Skeletal muscle satellite cell (primary cell): ENCODE measurements around the gene BSG.
"Not testable (repeated sequence)": the region's sequence is repeated elsewhere in the genome, so short reads cannot be mapped to it uniquely, and the experiment has no call there.

Source experiments
- H3K27me3 ChIP-seq: 2 replicates; pipeline ENCODE4 v1.7.0; 2013; ENCODE audit warnings: low read length; ENCODE audit not compliant: control insufficient read depth, insufficient read depth
- H3K36me3 ChIP-seq: 2 replicates; pipeline ENCODE4 v1.7.0; 2013; ENCODE audit warnings: mild to moderate bottlenecking, control low read depth, low read length; ENCODE audit not compliant: insufficient read depth
- H3K4me1 ChIP-seq: 2 replicates; pipeline ENCODE4 v1.7.0; 2013; ENCODE audit warnings: low read length; ENCODE audit not compliant: control insufficient read depth, insufficient read depth
- H3K4me2 ChIP-seq: 2 replicates; pipeline ENCODE4 v1.7.0; 2013; ENCODE audit warnings: mild to moderate bottlenecking, low read length
- H3K4me3 ChIP-seq: 2 replicates; pipeline ENCODE4 v1.7.0; 2013; ENCODE audit warnings: low read length
- H3K9ac ChIP-seq: 2 replicates; pipeline ENCODE4 v1.7.0; 2013; ENCODE audit warnings: mild to moderate bottlenecking, low read depth, low read length, moderate library complexity
- H3K9me3 ChIP-seq: replicated peaks from 2 replicates; pipeline ENCODE4 v1.7.0; 2013; ENCODE audit warnings: mild to moderate bottlenecking, control low read depth, low read length

BSG gene

DNA sequence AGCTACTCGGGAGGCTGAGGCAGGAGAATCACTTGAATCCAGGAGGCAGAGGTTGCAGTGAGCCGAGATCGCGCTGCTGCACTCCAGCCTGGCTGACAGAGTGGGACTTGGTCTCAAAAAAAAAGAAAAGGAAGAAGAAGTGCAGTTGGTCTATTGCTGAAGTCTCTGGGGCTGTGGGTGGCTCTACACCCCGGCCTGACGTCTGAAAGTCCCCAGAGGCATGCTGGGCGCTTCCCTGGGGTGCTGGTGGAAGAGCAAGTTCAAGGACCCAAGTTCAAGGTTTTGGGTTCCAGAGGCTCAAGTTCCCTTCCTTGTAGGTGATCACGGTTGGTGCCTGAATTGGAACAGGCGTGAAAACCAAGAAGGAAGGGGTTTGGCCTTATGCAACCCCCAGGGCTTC is 21.1 kb downstream of the BSG start:
- Histone ChIP-seq H3K4me3 (no peak overlapping the region), H3K36me3 (no peaks in the 10 kb centered on the region), H3K9ac (no peak overlapping the region), H3K27me3 (peaks cover 55% of the 10 kb centered on the region), H3K9me3 (no peaks in the 10 kb centered on the region), H3K4me2 (no peak overlapping the region), H3K4me1 (peaks cover 13% of the 10 kb centered on the region)

DNA sequence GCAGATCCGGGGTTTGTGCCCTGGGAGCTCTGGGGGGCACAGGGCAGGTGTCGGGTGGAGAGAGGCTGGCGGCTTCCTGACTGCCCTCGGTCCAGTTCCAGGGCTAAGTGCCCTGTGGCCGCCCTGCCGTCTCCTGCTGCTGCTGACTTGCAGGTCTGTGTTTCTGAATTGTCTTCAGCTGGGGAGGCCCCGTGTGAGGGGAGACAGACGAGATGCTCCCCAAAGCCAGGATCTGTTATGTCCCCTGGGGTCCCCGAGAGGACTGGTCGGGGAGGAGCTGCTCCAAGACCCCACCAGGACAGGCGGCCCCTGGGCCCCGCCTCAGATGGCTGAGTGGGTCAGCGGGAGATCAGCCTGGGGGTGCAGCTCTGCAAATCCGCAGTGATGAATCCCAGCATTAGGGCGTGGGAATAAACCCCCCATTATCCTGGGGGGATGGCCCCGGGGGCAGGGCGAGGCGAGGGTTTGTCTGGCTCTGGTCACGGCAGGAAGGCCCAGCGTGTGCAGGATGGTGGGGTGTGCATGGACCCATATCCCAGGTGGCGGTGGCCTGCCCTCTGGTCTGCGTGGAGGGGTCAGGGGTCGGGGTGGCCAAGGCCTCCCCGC is 22.0 kb downstream of the BSG start:
- no peak overlapping the region for H3K9ac ChIP-seq

DNA sequence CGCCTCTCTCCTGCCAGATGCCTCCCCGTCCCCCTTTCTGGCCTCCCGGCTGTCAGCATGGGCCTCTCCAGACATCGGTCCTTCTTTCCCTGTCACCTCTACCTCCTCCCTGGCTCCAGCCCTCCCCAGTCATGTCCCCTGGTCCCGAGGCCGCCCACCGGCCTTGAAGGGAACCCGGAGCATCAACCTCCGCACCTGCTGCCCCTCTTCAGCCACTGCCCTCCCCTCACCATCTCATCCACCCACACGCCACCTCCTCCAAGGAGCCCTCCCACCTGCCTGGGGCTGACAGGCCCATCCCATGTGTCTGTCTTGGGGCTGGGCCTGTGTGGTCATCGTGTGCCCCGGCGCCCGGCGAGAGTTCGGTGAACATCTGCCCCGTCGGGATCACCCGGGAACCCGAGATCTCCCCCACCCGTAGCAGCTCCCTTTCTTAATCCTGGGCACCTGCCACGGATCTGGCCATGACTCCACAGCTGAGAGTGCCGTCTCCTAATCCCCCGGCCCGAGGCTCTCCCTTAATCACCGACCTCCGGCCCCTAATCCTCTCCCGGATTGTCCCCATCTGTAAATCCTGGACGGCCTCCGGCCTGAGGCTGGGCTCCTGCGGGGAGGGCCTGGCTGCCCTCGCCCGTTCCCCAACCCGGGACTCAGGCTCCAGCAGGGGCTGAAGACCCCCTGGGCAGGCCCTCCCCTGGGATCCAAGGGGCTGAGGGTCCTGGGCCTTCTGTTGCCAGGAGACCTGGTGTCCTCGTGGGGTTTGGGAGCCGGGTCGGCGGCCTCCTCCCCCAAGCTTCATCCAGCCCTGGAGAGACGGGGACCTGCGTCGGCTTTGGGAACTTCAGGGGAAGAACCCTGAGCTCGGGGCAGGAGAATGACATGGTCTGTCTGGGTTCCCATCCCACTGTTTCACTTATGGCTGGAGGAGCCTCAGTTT is 23.2 kb downstream of the BSG start:
- H3K4me1 ChIP-seq, result peaks cover 2% of the 10 kb centered on the region
- no peak overlapping the region for H3K9ac ChIP-seq
- no peak overlapping the region for H3K4me2 ChIP-seq
- no peak overlapping the region for H3K4me3 ChIP-seq
- peaks cover 51% of the 10 kb centered on the region for H3K27me3 ChIP-seq
- no peaks in the 10 kb centered on the region for H3K36me3 ChIP-seq
- no peaks in the 10 kb centered on the region for H3K9me3 ChIP-seq

More for the DNA sequence above, 22.0 kb downstream of the BSG start:
- Histone ChIP-seq H3K36me3 (no peaks in the 10 kb centered on the region), H3K27me3 (peaks cover 51% of the 10 kb centered on the region), H3K9me3 (no peaks in the 10 kb centered on the region), H3K4me1 (peaks cover 8% of the 10 kb centered on the region), H3K4me2 (no peak overlapping the region), H3K4me3 (no peak overlapping the region)

DNA sequence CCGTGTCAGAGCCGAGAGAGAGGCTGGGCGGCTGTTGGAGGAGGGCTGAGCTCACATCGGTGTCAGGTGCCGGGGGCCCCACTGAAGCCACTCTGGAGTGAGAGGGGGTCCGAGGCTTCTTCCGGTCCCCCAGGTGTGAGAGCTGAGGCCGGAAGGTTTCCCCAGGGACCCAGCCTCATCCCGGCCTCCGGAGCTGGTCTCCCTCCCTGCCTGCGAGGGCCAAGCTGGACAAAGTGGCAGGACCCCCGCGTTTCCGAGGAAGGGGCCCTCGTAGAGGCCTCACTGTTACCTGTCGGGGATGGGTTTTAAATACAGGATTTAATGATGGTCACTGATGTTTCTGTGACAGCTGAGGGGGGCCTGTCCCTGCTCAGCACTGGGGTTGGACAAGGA is 23.9 kb downstream of the BSG start:
- H3K9ac ChIP-seq, result no peak overlapping the region
- no peaks in the 10 kb centered on the region for H3K4me1 ChIP-seq
- H3K4me3 ChIP-seq, result no peak overlapping the region
- no peaks in the 10 kb centered on the region for H3K36me3 ChIP-seq
- H3K9me3 ChIP-seq, result no peaks in the 10 kb centered on the region
- no peak overlapping the region for H3K4me2 ChIP-seq
- peaks cover 48% of the 10 kb centered on the region for H3K27me3 ChIP-seq

DNA sequence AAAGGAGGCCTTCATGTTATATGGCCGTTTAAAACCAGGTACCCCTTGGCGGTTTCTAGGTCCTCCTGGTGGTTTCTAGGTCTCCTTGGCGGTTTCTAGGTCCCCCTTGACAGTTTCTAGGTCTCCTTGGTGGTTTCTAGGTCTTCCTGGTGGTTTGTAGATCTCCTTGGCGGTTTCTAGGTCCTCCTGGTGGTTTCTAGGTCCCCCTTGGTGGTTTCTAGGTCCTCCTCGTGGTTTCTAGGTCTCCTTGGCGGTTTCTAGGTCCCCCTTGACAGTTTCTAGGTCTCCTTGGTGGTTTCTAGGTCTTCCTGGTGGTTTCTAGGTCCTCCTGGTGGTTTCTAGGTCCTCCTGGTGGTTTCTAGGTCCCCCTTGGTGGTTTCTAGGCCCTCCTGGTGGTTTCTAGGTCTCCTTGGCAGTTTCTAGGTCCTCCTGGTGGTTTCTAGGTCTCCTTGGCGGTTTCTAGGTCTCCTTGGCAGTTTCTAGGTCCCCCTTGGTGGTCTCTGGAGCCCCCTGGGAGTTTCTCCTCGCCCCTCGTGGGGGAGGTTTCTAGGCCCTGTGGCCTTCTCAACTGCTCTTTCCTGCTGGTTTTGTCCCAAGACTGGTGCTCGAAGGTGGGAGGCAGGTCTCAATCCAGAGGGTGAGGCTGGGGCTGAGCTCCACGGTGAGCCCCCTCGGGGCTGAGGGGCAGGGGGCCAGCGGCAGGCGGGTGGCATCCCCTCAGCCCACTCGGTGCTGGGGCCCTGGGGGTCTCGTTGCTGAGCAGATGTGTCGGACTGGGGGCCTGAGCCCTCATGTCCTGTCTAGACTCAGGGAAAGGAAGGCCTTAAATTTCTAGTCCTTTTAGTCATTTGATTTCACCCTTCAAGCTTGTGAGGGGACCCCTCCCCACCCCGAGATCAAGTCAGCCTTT is 25.3 kb downstream of the BSG start:
- H3K4me2 ChIP-seq, result no peak overlapping the region
- H3K27me3 ChIP-seq, result peaks cover 37% of the 10 kb centered on the region
- H3K9me3 ChIP-seq, result no peaks in the 10 kb centered on the region
- H3K4me3 ChIP-seq, result no peak overlapping the region
- H3K4me1 ChIP-seq, result no peaks in the 10 kb centered on the region
- no peak overlapping the region for H3K9ac ChIP-seq
- H3K36me3 ChIP-seq, result no peaks in the 10 kb centered on the region

DNA sequence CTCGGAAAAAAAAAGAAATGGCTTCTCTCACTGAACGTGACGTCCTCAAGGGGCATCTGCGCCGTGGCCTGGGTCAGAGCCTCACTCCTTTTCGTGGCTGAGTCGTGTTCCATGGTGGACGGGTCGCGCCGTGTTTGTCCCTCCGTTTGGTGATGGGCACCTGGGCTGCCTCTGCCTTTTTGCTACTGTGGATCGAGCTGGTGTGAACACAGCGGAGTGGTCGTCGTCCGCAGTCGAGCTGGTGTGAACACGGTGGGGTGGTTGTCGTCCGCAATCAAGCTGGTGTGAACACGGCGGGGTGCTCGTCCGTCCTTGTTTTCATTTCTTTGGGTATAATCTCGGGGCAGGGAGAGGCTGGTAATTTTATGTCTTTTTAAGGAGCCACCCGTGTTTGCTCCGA is 28.9 kb downstream of the BSG start:
- no peaks in the 10 kb centered on the region for H3K4me1 ChIP-seq
- H3K4me3 ChIP-seq, result no peak overlapping the region
- no peak overlapping the region for H3K9ac ChIP-seq
- no peaks in the 10 kb centered on the region for H3K9me3 ChIP-seq
- H3K4me2 ChIP-seq, result no peak overlapping the region
- peaks cover 8% of the 10 kb centered on the region for H3K27me3 ChIP-seq
- no peaks in the 10 kb centered on the region for H3K36me3 ChIP-seq

DNA sequence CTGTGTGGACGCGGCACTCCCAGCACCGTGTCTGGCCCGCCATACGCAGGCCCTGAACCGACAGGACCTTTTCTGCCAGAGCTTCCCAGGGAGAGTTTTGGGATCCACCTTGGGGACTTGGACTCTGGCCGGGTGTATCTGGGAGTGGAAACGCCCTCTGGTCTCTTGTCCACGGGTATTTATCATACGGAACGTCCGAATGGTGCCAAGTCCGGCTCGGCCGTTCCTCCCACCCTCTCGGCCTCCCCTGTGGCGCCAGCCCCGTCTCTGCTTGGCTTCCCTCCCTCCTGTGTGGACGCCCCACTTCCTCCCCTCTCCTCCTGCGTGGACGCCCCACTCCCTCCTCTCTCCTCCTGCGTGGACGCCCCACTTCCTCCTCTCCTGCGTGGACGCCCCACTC is 29.4 kb downstream of the BSG start:
- peaks cover 5% of the 10 kb centered on the region for H3K27me3 ChIP-seq
- H3K4me2 ChIP-seq, result no peak overlapping the region
- H3K4me1 ChIP-seq, result no peaks in the 10 kb centered on the region
- H3K36me3 ChIP-seq, result no peaks in the 10 kb centered on the region
- H3K4me3 ChIP-seq, result no peak overlapping the region
- no peaks in the 10 kb centered on the region for H3K9me3 ChIP-seq
- no peak overlapping the region for H3K9ac ChIP-seq

DNA sequence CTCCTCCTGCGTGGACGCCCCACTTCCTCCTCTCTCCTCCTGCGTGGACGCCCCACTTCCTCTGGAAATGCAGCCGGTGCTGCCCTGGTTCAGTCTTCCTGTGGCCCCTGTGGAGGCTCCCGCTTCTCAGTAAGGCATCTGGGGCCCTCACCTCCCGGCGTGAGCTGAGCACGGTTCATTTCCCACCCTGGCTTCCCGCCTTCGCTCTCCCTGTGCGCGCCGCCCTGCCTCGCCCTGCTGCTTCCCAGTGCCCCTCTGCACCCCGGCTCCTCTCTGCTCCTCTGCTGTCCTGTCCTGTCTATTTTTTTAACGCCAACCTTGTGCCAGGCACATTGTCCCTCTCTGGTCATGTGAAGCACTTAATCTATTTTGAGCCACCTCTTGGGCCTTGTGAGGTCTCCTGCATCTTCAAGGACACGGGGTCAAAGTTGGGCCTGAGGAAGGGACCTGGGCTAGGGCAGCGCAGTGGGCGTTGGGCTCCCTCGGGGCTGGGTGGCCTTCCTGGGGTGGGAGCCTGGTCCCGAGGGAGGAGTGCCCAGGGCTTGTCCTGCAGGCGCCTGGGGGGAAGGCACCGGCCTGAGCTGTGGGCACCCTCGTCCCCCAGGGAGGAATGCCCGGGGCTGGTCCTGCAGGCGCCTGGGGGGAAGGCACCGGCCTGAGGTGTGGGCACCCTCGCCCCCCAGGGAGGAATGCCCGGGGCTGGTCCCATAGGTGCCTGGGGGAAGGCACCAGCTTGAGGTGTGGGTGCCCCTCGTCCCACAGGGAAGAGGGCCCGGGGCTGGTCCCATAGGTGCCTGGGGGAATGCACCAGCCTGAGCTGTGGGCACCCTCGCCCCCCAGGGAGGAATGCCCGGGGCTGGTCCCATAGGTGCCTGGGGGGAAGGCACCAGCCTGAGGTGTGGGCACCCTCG is 30.2 kb downstream of the BSG start:
- H3K36me3 ChIP-seq, result no peaks in the 10 kb centered on the region
- H3K4me1 ChIP-seq, result no peaks in the 10 kb centered on the region
- no peak overlapping the region for H3K4me3 ChIP-seq
- no peaks in the 10 kb centered on the region for H3K9me3 ChIP-seq
- no peak overlapping the region for H3K9ac ChIP-seq
- H3K27me3 ChIP-seq, result peaks cover 5% of the 10 kb centered on the region
- no peak overlapping the region for H3K4me2 ChIP-seq

DNA sequence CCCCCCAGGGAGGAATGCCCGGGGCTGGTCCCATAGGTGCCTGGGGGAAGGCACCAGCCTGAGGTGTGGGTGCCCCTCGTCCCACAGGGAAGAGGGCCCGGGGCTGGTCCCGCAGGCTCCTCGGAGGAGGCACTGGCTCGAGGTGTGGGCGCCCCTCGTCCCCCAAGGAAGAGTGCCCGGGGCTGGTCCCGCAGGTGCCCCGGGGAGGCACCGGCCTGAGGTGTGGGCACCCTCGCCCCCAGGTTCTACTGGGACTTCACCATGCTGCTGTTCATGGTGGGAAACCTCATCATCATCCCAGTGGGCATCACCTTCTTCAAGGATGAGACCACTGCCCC is 30.9 kb downstream of the BSG start:
- not testable (repeated sequence) for H3K4me2 ChIP-seq, H3K9me3 ChIP-seq, H3K4me1 ChIP-seq, H3K36me3 ChIP-seq, H3K9ac ChIP-seq, H3K4me3 ChIP-seq, H3K27me3 ChIP-seq

DNA sequence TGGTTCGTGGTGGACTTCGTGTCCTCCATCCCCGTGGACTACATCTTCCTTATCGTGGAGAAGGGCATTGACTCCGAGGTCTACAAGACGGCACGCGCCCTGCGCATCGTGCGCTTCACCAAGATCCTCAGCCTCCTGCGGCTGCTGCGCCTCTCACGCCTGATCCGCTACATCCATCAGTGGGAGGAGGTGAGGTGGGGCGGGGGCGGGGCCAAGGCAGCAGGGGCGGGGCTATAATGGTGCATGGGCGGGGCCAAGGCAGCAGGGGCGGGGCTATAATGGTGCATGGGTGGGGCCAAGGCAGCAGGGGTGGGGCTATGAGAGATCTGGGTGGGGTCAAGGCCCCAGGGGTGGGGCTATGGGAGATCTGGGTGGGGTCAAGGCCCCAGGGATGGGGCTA is 31.4 kb downstream of the BSG start:
- not testable (repeated sequence) for H3K4me3 ChIP-seq, H3K27me3 ChIP-seq, H3K4me2 ChIP-seq, H3K4me1 ChIP-seq, H3K9me3 ChIP-seq, H3K36me3 ChIP-seq, H3K9ac ChIP-seq

DNA sequence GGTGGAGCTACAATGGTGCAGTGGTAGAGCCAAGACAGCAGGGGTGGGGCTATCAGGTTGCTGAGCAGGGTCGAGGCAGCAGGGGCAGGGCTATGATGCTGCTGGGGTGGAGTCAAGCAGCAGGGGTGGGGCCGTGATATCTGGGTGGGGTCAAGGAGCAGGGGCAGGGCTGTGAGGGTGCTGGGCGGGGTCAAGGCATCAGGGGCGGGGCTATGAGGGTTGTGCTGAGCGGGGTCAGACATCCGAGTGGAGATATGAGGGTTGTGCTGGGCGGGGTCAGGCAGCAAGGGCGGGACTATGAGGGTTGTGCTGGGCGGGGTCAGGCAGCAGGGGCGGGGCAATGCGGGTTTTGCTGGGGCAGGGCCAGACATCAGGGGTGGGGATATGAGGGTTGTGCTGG is 32.0 kb downstream of the BSG start:
- H3K4me3 ChIP-seq, result no peak overlapping the region
- no peak overlapping the region for H3K4me2 ChIP-seq
- no peaks in the 10 kb centered on the region for H3K36me3 ChIP-seq
- peaks cover 10% of the 10 kb centered on the region for H3K4me1 ChIP-seq
- no peaks in the 10 kb centered on the region for H3K27me3 ChIP-seq
- no peak overlapping the region for H3K9ac ChIP-seq
- H3K9me3 ChIP-seq, result no peaks in the 10 kb centered on the region
